Cerebellar nuclear complex (tissue), 1 donor: ENCODE data around the gene HARS1.
A peak's percentile ranks its signal among the peaks of the same experiment; 100 is the strongest.
"Not testable (repeated sequence)": the region's sequence is repeated elsewhere in the genome, so short reads cannot be mapped to it uniquely, and the experiment has no call there.

Source experiments
- DNase-seq, 2 experiments: peaks; one replicate each; lab custom pipeline; 2025; lab: John Stamatoyannopoulos, UW

HARS1 gene

DNA sequence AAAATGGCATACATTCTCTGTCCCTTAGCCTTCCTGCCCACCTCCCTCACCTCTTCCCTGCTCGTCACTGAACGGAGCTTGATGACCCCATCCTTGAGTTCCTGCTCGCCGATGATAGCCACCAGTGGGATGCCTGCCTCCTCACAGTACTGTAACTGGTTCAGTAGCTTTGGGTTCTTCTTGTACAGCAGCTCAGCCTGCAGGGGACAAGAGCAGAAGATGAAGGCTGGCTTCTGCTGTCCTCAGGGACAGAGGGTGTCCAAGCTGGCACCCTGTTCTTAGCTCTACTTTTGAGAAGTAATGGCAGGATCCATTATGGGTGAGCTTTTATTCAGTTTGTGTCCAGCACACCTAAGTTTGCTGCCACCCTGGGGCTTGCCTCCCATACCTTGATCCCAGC is 16.5 kb downstream of the HARS1 start:
- DNase-seq, result no peak

DNA sequence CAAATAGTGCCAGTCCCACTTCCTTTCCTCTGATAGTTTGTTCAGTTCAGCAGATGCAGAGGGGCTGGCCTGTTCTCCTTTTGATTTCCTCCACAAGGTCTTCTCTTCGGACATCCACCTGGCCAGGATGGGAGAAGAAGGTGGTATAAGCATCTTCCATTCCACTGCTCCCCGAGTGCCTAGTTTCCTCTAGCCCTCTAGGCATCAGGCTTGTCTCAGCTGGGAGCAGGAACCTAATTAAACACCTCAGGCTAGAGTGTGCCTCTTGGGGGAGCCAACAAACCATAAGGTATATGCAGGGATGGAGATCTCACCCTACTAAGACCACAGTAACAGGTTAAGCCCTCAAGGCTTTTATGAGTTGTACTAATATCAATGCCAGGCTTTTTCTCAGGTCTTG is 17.0 kb downstream of the HARS1 start:
- DNase-seq, result no peak

DNA sequence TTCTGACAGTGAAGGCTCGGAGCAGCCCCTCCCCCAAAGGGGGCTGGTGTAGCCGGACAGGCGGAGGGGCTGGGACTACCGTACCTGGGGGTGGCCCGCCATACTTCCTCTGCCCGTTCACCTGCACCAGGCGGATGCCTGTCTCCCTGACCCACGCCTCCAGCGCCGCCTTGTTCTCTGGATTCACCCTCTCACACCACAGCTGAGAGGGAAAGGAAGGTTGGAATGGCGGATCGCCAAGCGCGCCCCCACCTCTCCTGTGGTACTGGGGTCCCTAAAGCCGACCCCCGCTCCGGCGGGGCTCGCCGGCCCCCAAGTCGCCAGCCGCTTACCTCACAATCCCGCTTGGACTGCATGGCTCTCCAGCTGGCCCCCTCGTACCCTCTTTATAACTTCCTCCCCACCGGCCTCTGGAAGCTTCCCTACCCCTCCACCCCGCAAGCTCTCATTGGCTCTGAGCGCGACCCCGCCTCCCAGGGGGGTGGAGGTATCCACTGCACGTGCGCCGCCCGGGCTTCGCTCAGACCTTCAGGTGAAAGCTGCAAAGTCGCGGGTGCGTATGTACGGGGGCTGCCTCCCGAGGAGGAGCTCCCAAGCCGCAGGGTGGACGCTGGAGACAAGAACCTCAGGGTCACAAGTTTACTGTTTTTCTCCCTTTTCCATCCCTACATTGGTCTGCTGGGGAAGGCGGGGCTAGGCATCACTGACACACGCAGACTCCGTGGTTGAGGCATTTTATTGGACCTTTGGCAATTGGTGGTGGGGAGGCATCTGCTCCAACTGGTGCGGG is 17.8 kb downstream of the HARS1 start, which contains the start of gene DND1:
Gene DND1, minus strand, starts transcription at position 390 of the 790 bp plus-strand sequence. Its CDS starts 34 bp downstream, at position 356.
- no peak for DNase-seq

DNA sequence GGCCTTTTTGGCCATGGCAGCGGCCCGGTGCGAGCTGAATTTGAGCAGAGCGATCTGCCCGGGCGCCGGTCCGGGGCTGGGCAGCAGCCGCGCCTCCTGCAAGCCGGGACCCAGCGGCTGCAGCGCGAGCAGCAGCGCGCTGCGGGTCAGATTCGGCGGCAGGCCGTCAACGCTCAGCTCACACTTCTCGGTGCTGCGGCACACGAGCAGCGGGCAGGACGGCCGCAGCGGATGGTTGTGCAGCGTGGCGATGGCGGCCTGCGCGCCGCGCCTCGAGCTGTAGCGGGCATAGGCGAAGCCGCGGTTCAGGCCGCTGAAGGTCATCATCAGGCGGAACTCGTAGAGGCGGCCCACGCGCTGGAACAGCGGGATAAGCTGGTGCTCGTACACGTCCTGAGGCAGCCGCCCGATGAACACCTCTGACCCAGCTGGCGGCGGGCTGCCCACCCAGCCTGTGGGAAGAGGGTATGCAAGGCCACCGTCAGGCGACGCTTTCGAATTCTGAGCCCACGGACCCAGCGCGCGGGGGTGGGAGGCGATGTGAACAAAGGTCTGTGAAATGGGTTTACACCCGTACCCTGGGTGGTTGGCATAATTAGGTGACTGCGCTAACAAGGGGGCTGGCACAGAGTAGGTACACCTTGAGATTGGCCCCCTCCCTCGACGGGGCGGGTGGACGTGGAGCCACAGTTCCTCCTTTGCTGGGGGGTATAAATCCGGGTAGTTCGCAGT is 18.5 kb downstream of the HARS1 start:
- DNase-seq, result no peak

DNA sequence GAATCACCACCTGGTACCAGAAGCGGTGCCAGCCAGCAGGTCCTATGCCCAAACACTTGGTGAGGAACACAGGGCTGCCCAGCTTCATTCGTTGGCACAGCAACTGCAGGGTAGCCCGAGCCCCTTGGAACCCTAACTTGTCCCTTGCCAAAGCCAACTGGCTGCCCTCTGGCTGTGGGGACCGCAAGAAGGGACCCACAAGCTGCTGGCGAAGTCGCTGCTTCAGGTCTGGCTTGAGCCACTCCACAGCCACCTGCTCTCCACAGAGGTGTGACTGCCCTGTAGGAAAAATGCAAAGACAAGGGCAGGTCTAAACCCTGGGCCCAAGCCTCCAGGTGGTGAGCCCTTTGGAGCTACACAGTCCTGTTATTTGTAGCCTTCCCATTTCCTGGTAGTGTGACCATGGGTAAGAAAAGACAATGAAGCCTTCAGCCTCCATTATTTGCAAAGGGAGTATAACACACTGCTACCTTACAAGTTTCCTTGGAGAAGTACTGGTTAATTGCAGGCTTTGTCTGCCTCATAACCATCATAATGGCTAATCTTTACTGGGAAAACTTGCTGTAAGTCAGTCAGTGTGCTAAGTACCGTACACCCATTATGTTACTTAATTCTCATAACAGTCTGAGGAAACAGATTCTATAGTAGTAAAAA is 19.6 kb downstream of the HARS1 start:
- DNase-seq, result no peak

DNA sequence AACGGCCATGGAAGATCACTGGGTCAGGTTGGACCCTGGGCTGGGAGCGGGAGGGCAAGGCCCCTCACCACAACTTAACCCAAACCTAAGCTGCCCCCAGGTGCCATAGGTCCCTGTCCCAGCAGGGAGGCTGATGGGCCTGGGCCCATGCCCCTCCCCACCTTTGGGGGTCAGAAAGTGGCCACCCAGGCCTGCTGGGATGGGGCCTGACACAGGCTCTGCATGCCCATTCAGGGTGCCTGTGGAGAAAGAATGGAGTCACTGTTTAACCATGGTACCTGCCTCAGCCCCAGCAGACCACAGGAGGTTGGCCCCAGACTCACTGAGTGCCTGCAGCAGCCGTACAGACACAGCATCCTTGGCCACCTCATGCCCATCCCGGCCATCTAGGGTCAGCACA is 20.1 kb downstream of the HARS1 start:
- not testable (repeated sequence) for DNase-seq

DNA sequence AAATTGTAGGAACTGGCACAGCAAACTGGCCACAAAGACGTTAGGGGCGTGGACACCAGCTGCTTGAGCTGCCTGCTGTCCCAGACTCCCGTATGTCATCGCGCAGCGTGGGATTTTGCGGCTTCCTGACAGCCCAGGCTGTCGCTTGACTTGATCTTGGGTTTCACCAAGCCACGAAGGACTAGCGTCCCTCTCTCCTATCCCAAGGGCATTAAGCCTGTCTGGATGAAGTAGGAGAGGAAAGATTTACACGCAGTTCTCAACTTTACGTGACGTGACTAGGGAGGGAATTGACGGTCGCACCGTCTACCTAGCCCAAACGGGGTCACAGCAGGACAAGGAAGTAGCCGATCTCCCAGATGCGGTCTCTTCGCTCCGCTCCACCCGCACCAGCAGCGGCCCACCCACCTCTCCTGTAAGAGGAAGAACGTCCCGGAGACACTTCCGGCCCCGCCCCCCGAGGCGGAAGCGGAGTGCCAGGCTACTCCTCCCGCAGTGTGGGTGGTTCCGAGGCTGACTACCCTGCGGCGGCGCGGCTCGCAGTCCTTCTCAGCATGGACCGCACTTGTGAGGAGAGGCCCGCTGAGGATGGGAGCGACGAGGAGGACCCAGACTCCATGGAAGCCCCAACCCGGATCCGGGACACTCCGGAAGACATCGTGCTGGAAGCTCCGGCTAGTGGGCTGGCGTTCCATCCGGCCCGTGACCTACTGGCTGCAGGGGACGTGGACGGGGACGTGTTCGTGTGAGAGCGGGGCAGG is 26.6 kb downstream of the HARS1 start, which contains the start of gene WDR55:
Gene WDR55, plus strand, starts transcription at position 546 of the 761 bp plus-strand sequence. Its CDS starts 9 bp downstream, at position 555.
- peak; percentile 25 to 75 for DNase-seq

DNA sequence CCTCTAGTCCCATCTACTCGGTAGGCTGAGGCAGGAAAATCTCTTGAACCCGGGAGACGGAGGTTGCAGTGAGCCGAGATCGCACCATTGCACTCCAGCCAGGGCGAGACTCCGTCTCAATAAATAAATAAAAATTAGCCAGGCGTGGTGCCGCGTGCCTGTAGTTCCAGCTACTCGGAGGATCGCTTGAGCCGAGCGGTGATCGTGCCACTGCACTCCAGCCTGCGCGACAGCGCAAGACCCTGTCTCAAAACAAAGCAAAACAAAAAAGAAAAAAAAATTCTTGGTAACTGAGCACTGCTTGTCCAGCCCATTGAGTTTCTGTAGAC is 27.2 kb downstream of the HARS1 start:
- DNase-seq, result no peak

DNA sequence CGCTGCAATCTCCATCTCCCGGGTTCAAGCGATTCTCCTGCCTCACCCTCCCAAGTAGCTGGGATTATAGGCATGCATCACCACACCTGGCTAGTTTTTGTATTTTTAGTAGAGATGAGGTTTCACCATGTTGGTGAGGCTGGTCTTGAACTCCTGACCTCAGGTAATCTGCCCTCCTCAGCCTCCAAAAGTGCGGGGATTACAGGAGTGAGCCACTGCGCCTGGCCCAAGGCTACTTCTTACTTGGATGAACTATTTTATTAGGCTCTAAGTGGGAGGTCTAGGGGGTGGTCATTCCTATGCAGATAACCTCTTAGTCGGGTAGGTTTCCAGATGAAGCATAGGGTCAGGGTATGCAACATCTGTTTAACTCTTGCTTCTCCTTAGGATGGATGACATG is 30.8 kb downstream of the HARS1 start:
- DNase-seq, result not testable (repeated sequence)

DNA sequence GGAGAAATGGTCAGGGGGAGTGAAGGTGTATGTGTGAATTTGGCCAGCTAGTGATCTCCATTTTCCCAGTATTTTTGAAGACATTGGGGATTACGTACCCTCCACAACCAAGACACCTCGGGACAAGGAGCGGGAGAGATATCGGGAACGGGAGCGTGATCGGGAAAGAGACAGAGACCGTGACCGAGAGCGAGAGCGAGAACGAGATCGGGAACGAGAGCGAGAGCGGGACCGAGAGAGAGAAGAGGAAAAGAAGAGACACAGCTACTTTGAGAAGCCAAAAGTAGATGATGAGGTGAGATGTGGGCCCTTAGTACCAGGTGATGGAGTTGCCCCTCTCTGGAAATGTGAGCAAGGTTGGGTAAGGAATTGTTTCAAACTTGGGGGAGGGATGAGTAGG is 32.3 kb downstream of the HARS1 start:
- DNase-seq, result no peak

DNA sequence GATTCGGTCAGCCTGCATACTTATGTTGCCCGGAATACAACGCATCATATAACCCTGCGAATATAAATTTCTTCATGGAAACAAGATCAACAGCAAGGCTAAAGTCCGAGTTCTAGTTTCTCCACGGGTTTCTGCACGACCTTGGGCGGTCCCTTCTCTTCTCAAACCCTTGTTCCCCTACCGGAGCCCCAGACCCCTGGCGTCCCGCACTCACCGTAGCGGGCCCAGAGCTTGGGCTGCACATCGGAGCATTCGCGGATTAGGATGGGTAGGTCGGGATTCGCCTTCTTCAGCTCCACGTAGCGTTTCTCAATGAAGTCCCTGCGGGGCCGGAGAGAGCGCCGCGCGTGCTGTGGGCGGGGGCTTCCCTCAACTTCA is 44.1 kb downstream of the HARS1 start:
- no peak for DNase-seq

DNA sequence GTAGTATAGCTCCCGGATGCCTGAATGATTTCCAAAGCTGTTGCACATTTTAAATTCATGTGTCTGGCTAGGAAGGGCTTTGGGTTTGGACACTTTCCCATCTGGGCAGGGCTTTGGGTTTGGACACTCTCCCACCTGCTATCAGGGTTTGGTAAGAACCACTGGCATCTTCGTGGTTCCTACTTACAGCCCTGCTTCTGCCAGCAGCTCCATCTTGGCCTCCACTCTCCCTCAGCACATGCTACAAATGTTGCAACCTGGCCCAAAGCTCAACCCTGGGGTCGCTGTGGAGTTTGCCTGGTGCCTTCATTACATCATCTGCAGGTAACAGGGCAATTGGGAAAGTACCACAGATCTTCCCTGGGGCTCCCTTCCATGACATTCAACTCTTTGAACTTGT is 48.5 kb downstream of the HARS1 start:
- no peak for DNase-seq

DNA sequence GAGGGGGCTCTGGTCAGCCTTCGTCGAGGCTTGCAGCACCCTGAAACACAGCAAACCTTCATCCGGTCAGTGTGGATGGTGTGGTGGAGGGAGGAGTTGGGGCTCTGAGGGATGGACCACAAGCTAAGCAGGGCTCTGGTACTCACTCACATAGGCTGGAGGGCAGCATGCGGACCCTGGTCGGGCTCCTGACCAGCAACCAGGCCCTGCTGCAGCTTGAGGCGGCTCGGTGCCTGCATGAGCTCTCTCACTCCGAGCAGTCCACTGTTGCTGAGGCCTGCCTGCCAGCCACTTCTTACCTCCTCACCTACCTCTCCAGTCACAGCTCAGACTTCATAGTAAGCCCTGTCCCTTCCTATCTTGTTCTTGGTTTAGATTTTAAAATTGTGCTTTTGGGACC is 49.5 kb downstream of the HARS1 start:
- no peak for DNase-seq

DNA sequence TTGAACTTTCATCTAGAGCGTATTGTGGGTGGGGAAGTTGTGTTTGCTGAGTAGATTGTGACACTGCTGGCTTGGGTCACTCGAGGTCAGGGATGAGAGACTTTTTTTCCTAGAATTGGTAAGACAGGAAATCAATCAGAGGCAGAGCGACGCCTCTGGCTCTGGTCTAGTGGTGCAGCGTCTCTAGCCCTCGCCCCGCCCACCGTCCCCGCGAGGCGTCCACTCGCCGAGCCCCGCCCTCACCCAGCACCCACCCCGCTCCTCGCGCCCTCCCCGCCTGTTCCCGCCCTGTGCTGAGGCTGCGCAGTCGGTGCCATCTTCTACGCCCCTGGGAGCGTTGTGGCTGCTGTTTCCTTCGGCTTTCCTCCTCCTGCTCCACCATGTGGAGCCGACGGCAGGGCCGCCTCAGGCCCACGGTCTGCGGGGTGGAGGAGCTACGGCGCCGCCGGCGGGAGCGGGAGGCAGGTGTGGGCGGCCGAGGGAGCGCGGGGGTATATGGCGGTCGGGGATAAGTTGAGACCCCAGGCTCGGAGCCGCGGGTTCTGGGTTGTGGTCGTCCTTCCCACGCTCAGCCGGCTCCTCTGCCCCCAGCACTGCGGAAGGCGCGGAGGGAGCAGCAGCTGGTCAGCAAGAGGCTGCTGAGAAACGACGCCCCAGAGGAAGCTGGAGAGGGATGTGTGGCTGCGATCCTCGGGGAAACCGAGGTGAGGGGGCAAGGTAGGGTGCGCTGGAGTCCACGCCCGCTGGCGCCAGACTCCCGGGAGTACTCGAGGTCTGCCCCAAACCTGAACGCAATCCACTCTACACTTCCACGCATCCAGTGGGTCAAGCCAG is 51.8 kb downstream of the HARS1 start, which contains the start of gene TMCO6:
Gene TMCO6, plus strand, starts transcription at position 304 of the 834 bp plus-strand sequence. Its CDS starts 77 bp downstream, at position 381.
- peak; percentile 40 to 83 for DNase-seq

DNA sequence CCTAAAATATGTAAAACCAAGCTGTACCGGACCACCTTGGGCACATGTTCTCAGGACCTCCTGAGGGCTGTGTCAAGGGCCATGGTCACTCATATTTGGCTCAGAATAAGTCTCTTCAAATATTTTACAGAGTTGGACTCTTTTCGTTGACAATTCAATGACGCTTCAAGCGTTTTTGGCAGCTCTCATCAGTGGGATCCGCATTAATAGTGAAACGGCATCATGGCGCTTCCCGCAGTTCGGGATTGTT is 52.3 kb downstream of the HARS1 start:
- not testable (repeated sequence) for DNase-seq

DNA sequence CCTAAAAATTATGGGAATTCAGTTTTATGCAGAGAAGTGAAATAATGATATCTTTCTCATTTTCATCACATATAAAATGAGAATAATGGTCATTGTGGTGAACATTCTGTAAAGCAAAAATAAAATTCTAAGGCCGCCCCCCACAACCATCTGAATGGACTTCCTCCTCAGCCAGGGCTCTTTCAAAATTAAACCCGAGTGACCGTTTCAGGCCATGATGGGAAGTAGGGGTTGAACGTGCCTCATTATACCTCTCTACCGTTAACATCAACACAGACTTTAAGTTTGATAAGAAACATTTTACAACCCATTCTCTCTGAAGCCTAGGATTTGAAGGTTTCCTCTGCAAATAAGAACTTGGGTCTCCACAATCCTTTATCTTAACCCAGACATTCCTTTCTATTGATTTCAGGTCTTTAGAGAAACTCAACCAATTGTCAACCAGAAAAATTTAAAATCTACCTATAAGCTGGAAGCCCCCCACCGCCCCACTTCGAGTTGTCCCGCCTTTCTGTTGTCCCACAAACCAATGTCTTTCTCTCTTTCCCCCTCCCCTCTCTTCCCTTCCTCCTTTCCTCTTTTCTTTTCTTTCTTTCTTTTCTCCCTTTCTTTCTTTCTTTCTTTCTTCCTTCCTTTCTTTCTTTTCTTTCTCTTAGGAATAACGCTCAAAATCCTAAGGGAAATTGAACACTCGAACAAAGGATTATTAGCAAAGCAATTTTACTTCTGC is 53.6 kb downstream of the HARS1 start:
- no peak for DNase-seq

DNA sequence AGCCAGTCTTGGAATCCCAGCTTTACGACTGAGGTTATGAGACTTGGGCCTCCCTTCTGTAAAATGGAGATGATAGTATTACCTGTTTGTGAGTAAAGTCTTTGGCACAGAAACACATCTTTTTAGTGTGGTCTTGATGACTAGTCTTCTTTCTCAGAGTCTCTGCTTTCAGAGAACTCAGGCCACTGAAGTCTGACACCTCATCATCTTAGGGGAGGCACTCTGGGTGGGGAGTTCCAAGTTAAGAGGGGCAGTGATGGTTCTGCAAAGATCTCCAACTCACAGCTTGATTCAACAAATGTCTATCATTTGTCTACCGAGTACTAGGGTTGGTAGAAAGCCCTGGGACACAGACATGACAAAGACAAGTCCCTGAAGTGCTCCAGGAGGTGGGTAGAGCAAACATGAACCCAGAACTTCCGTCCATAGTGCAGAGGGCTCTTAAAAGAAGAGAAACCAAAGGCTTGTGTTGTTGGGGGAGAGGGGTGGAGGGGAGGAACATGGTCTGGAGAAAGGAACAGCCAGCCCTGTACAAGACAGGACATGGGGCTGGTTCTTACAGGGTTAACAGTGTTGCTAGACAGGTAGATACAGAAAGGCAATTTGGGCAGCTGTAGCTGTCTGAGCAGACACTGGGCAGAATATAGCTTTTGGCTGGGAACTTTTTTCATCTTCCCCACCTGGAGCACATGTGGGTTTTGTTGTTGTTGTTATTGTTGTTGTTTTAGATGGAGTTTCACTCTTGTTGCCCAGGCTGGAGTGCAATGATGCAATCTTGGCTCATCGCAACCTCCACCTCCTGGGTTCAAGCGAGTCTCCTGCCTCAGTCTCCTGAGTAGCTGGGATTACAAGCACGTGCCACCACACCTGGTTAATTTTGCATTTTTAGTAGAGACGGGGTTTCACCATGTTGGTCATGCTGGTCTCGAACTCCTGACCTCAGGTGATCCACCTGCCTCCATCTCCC is 55.6 kb downstream of the HARS1 start:
- DNase-seq, result no peak

DNA sequence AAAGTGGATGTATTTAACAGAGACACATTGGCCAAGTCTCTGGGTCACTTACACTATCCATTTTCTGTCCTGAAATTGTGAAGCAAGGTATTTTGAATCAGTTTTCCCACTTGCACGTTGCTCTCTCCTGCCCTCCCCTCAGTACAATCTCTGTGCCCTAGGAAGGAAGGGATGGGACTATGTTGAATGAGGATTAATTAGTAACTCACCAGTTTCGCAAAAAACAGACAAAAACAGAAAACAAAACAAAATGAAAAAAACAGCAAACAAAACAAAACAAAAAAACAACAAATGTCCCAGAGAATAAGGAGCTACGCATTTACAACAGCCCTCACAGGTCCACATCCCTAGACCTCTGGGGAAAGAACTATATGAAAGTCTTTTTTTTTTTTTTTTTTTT is 57.1 kb downstream of the HARS1 start:
- DNase-seq, result no peak

DNA sequence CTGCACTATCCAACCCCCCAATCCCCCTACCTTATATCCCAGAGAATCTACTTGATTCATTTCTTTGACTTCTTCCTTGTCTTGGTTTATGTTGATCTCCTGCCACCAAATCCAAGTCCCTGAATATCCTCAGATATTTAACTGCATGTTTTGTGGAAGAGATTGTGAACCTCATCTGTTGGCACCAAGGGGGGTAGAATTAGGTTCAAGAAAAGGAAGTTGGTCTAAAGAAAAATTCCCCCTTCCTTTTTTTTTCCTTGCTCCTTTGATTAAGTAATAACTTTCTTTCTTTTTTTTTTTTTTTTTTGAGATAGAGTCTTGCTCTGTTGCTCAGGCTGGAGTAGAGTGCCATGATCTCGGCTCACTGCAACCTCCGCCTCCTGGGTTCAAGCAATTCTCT is 57.7 kb downstream of the HARS1 start:
- DNase-seq, result no peak
